Neural cell (in vitro differentiated cells): ENCODE results near the gene CTXN1. TPM values are rescaled to one million over a fixed set of nuclear protein-coding genes. Genes with fewer than 3 reads are reported as not detected.

Experiments used
- H2AFZ ChIP-seq: fragments of 200-600, 300-800 bp; sonication (generic), shearing (Covaris generic); 2 replicates; pipeline ENCODE4 v1.6.0; 2014; ENCODE audit warnings: low read depth, mild to moderate bottlenecking, antibody characterized with exemption, low read length, moderate library complexity
- H3F3A ChIP-seq: fragments of 200-600 bp; shearing (Covaris generic); 2 replicates; pipeline ENCODE4 v1.6.1; 2016; ENCODE audit warnings: mild to moderate bottlenecking, moderate library complexity, mixed read lengths, antibody characterized with exemption, low read length; ENCODE audit not compliant: insufficient read depth, poor library complexity, severe bottlenecking
- H3K27ac ChIP-seq: fragments of 200-600, 300-800 bp; sonication (generic), shearing (Covaris generic); 2 replicates; pipeline ENCODE4 v1.5.1; 2014; ENCODE audit warnings: mild to moderate bottlenecking, low read length, moderate library complexity
- H3K27me3 ChIP-seq: fragments of 300-800, 200-600 bp; sonication (generic), shearing (Covaris generic); 2 replicates; pipeline ENCODE4 v1.6.0; 2014; ENCODE audit warnings: mild to moderate bottlenecking, low read depth, low read length, moderate library complexity; ENCODE audit not compliant: insufficient read depth
- H3K36me3 ChIP-seq: fragments of 300-800, 200-600 bp; sonication (generic), shearing (Covaris generic); 2 replicates; pipeline ENCODE4 v1.5.1; 2014; ENCODE audit warnings: mild to moderate bottlenecking, antibody characterized with exemption, low read length, moderate library complexity; ENCODE audit not compliant: insufficient read depth
- H3K4me2 ChIP-seq: fragments of 300-800, 200-600 bp; sonication (generic), shearing (Covaris generic); 2 replicates; pipeline ENCODE4 v1.6.0; 2014; ENCODE audit warnings: mild to moderate bottlenecking, low read length
- H3K4me3 ChIP-seq: fragments of 300-800, 200-600 bp; sonication (generic), shearing (Covaris generic); 2 replicates; pipeline ENCODE4 v1.5.1; 2014; ENCODE audit warnings: mild to moderate bottlenecking, low read length, moderate library complexity
- H3K79me2 ChIP-seq: fragments of 200-600 bp; shearing (Covaris generic); replicated peaks from 2 replicates; pipeline ENCODE4 v1.6.0; 2014; ENCODE audit warnings: mild to moderate bottlenecking, low read length, moderate library complexity; ENCODE audit not compliant: insufficient read depth
- H3K9ac ChIP-seq: fragments of 300-800, 200-600 bp; sonication (generic), shearing (Covaris generic); 2 replicates; pipeline ENCODE4 v1.6.1; 2016; ENCODE audit warnings: mild to moderate bottlenecking, low read length, mixed read lengths
- H3K9me2 ChIP-seq: fragments of 200-600 bp; shearing (Covaris generic); 2 replicates; pipeline ENCODE4 v1.6.1; 2016; ENCODE audit warnings: mild to moderate bottlenecking, low read length, mixed read lengths; ENCODE audit not compliant: insufficient read depth
- H3K9me3 ChIP-seq: fragments of 200-600, 300-800 bp; sonication (generic), shearing (Covaris generic); 2 replicates; pipeline ENCODE4 v1.6.1; 2016; ENCODE audit warnings: mild to moderate bottlenecking, mixed run types, low read length, moderate library complexity, mixed read lengths
- H4K20me1 ChIP-seq: fragments of 200-600 bp; shearing (Covaris generic); 2 replicates; pipeline ENCODE4 v1.6.1; 2016; ENCODE audit warnings: mild to moderate bottlenecking, mixed run types; ENCODE audit not compliant: insufficient read depth
- EP300 ChIP-seq: fragments of 450-650 bp; conservative IDR thresholded peaks from 2 replicates; pipeline ENCODE4 v1.6.1; 2014; ENCODE audit warnings: antibody characterized with exemption, mild to moderate bottlenecking, moderate library complexity; ENCODE audit not compliant: poor library complexity, severe bottlenecking
- EZH2 ChIP-seq: fragments of 200-600, 300-800 bp; shearing (Covaris generic), sonication (generic); IDR thresholded peaks from 2 replicates; pipeline ENCODE4 v1.6.1; 2014; ENCODE audit warnings: antibody characterized with exemption, low read length, borderline replicate concordance, mild to moderate bottlenecking; ENCODE audit not compliant: insufficient read depth, poor library complexity, severe bottlenecking
- MXI1 ChIP-seq: fragments of 450-650 bp; conservative IDR thresholded peaks from 2 replicates; pipeline ENCODE4 v1.6.1; 2014; ENCODE audit warnings: antibody characterized with exemption, mild to moderate bottlenecking; ENCODE audit not compliant: poor library complexity, severe bottlenecking
- POLR2AphosphoS5 ChIP-seq: IDR thresholded peaks from 2 replicates; pipeline ENCODE4 v1.6.1; 2012
- RAD21 ChIP-seq: fragments of 450-650 bp; conservative IDR thresholded peaks from 2 replicates; pipeline ENCODE4 v1.6.1; 2014; ENCODE audit warnings: antibody characterized with exemption, mild to moderate bottlenecking, moderate library complexity
- SMC3 ChIP-seq: fragments of 450-650 bp; conservative IDR thresholded peaks from 2 replicates; pipeline ENCODE4 v1.6.1; 2014; ENCODE audit warnings: antibody characterized with exemption, mild to moderate bottlenecking, moderate library complexity; ENCODE audit not compliant: poor library complexity
- TAF1 ChIP-seq: IDR thresholded peaks from 2 replicates; pipeline ENCODE4 v1.6.1; 2012; ENCODE audit warnings: low read depth
- polyA plus RNA-seq: library from polyadenylated mRNA; depleted of rRNA; stranded (reverse); fragments of >200 nt; gene quantifications from 2 replicates; pipeline ENCODE4 v1.2.3, GENCODE V29; 2014
- TF ChIP-seq, protein P1 (sequence below): IDR thresholded peaks from 2 replicates; pipeline ENCODE4 v1.6.1; 2012; ENCODE audit warnings: borderline replicate concordance
- TF ChIP-seq, protein P2 (sequence below): fragments of 450-650 bp; IDR thresholded peaks from 2 replicates; pipeline ENCODE4 v1.5.1; 2014; ENCODE audit warnings: antibody characterized with exemption, mild to moderate bottlenecking, moderate library complexity; ENCODE audit not compliant: poor library complexity, severe bottlenecking

CTXN1 gene
- polyA plus RNA-seq, 1 donor from 2014 or later = 24.7 TPM

GRCh38 chr19:7881910-7882309, 44.0 kb downstream of the CTXN1 start:
- no peak overlapping the region for H2AFZ ChIP-seq
- no peaks in the 10 kb centered on the region for H3K9me3 ChIP-seq
- H3K36me3 ChIP-seq = no peaks in the 10 kb centered on the region
- no peaks in the 10 kb centered on the region for H3K9me2 ChIP-seq
- H3K4me3 ChIP-seq = no peak overlapping the region
- no peak overlapping the region for H3K4me2 ChIP-seq
- no peaks in the 10 kb centered on the region for H3K79me2 ChIP-seq
- H4K20me1 ChIP-seq = no peaks in the 10 kb centered on the region
- H3F3A ChIP-seq = no peaks in the 10 kb centered on the region
- TF ChIP-seq RAD21 = no peak
- no peak for TF ChIP-seq SMC3
- no peak for TF ChIP-seq MXI1
- TF ChIP-seq POLR2AphosphoS5 = no peak
- TF ChIP-seq, protein P1, sequence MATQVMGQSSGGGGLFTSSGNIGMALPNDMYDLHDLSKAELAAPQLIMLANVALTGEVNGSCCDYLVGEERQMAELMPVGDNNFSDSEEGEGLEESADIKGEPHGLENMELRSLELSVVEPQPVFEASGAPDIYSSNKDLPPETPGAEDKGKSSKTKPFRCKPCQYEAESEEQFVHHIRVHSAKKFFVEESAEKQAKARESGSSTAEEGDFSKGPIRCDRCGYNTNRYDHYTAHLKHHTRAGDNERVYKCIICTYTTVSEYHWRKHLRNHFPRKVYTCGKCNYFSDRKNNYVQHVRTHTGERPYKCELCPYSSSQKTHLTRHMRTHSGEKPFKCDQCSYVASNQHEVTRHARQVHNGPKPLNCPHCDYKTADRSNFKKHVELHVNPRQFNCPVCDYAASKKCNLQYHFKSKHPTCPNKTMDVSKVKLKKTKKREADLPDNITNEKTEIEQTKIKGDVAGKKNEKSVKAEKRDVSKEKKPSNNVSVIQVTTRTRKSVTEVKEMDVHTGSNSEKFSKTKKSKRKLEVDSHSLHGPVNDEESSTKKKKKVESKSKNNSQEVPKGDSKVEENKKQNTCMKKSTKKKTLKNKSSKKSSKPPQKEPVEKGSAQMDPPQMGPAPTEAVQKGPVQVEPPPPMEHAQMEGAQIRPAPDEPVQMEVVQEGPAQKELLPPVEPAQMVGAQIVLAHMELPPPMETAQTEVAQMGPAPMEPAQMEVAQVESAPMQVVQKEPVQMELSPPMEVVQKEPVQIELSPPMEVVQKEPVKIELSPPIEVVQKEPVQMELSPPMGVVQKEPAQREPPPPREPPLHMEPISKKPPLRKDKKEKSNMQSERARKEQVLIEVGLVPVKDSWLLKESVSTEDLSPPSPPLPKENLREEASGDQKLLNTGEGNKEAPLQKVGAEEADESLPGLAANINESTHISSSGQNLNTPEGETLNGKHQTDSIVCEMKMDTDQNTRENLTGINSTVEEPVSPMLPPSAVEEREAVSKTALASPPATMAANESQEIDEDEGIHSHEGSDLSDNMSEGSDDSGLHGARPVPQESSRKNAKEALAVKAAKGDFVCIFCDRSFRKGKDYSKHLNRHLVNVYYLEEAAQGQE = no peak
- TF ChIP-seq EZH2 = no peak
- TF ChIP-seq TAF1 = no peak
- TF ChIP-seq EP300 = no peak
- TF ChIP-seq, protein P2, sequence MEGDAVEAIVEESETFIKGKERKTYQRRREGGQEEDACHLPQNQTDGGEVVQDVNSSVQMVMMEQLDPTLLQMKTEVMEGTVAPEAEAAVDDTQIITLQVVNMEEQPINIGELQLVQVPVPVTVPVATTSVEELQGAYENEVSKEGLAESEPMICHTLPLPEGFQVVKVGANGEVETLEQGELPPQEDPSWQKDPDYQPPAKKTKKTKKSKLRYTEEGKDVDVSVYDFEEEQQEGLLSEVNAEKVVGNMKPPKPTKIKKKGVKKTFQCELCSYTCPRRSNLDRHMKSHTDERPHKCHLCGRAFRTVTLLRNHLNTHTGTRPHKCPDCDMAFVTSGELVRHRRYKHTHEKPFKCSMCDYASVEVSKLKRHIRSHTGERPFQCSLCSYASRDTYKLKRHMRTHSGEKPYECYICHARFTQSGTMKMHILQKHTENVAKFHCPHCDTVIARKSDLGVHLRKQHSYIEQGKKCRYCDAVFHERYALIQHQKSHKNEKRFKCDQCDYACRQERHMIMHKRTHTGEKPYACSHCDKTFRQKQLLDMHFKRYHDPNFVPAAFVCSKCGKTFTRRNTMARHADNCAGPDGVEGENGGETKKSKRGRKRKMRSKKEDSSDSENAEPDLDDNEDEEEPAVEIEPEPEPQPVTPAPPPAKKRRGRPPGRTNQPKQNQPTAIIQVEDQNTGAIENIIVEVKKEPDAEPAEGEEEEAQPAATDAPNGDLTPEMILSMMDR = no peak
- H3K27ac ChIP-seq = no peak overlapping the region
- no peak overlapping the region for H3K9ac ChIP-seq
- H3K27me3 ChIP-seq = no peaks in the 10 kb centered on the region

DNA sequence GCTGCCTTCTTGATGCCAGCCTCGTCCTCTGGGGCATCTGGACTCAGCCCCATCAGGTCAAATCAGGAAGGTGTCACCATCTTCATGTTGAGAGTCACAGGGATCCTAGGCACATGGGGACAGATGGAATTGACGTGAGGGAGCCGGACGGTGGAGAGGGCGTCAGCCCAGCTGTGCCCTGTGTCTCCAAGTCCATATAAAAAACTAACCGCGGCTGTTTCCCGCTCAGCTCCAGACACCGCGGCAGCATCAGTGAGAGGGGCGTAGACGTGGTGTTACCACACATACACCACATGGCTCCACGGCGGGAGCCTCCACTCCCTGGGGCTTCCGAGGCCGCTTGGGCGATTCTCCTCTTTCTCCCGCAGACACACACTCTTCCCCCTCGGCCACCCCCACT, 46.1 kb downstream of the CTXN1 start:
- no peak overlapping the region for H3K4me3 ChIP-seq
- no peak for TF ChIP-seq RAD21
- no peaks in the 10 kb centered on the region for H3F3A ChIP-seq
- no peaks in the 10 kb centered on the region for H3K27me3 ChIP-seq
- no peaks in the 10 kb centered on the region for H3K9me3 ChIP-seq
- no peak overlapping the region for H3K27ac ChIP-seq
- H3K36me3 ChIP-seq = no peaks in the 10 kb centered on the region
- no peaks in the 10 kb centered on the region for H3K9me2 ChIP-seq
- no peak overlapping the region for H3K9ac ChIP-seq
- no peak overlapping the region for H2AFZ ChIP-seq
- no peaks in the 10 kb centered on the region for H4K20me1 ChIP-seq
- H3K4me2 ChIP-seq = no peak overlapping the region
- H3K79me2 ChIP-seq = no peaks in the 10 kb centered on the region
